Mesenchymal stem cell (in vitro differentiated cells and primary cell): ENCODE results near the gene BCL2.
A peak's percentile ranks its signal among the peaks of the same experiment; 100 is the strongest.

Source experiments
- DNase-seq: peaks from one replicate; pipeline ENCODE4 v3.0.0-alpha.2; 2013
- H2AFZ ChIP-seq: one replicate; pipeline ENCODE4 v1.6.1; 2013; ENCODE audit warnings: low read depth, mild to moderate bottlenecking, control low read depth, inconsistent platforms, low read length, moderate library complexity
- H2AK5ac ChIP-seq: 2 replicates; pipeline ENCODE4 v1.6.1; 2013; ENCODE audit warnings: low read length, moderate library complexity, mild to moderate bottlenecking, inconsistent platforms; ENCODE audit not compliant: severe bottlenecking
- H2BK120ac ChIP-seq: one replicate; pipeline ENCODE4 v1.6.1; 2013; ENCODE audit warnings: low read depth, mild to moderate bottlenecking, inconsistent platforms, low read length, moderate library complexity
- H2BK12ac ChIP-seq, 2 experiments: one replicate each; pipeline ENCODE4 v1.6.1; 2013; ENCODE audit warnings: inconsistent platforms in 2 of 2, low read length in 2 of 2, mild to moderate bottlenecking in 2 of 2, moderate library complexity in 2 of 2, control low read depth in 1 of 2
- H2BK15ac ChIP-seq: one replicate; pipeline ENCODE4 v1.6.1; 2013; ENCODE audit warnings: mild to moderate bottlenecking, low read depth, inconsistent platforms; ENCODE audit not compliant: poor library complexity, severe bottlenecking
- H2BK5ac ChIP-seq: 2 replicates; pipeline ENCODE4 v1.6.1; 2013; ENCODE audit warnings: low read depth, mild to moderate bottlenecking, low read length, control low read depth, inconsistent platforms; ENCODE audit not compliant: poor library complexity, severe bottlenecking
- H3K14ac ChIP-seq, 2 experiments: one replicate each; pipeline ENCODE4 v1.6.1; 2013; ENCODE audit warnings: inconsistent platforms in 2 of 2, low read length in 2 of 2, control low read depth in 1 of 2, mild to moderate bottlenecking in 1 of 2, moderate library complexity in 1 of 2
- H3K18ac ChIP-seq, 2 experiments: one replicate each; pipeline ENCODE4 v1.6.1; 2013; ENCODE audit warnings: inconsistent platforms in 2 of 2, low read length in 2 of 2, control low read depth in 1 of 2, low read depth in 1 of 2, mild to moderate bottlenecking in 1 of 2
- H3K23ac ChIP-seq, 2 experiments: one replicate each; pipeline ENCODE4 v1.6.1; 2013; ENCODE audit warnings: inconsistent platforms in 2 of 2, low read length in 2 of 2, mild to moderate bottlenecking in 2 of 2, moderate library complexity in 2 of 2, control low read depth in 1 of 2
- H3K27ac ChIP-seq: 2 replicates; pipeline ENCODE4 v1.5.1; 2013; ENCODE audit warnings: mild to moderate bottlenecking, moderate library complexity, low read length, control low read depth, inconsistent platforms; ENCODE audit not compliant: poor library complexity, severe bottlenecking
- H3K27me3 ChIP-seq, 2 experiments: 2 replicates each; pipeline versions ENCODE4 v1.6.1 to v1.7.0; 2013; ENCODE audit warnings: low read length in 2 of 2, mild to moderate bottlenecking in 2 of 2, moderate library complexity in 2 of 2, control low read depth in 1 of 2, inconsistent platforms in 1 of 2; ENCODE audit not compliant: control insufficient read depth in 1 of 2, insufficient read depth in 1 of 2
- H3K36me3 ChIP-seq, 2 experiments: 2 replicates each; pipeline versions ENCODE4 v1.6.1 to v1.7.0; 2013; ENCODE audit warnings: low read length in 2 of 2, control low read depth in 1 of 2, inconsistent platforms in 1 of 2, low read depth in 1 of 2, mild to moderate bottlenecking in 1 of 2; ENCODE audit not compliant: insufficient read depth in 2 of 2, control insufficient read depth in 1 of 2
- H3K4ac ChIP-seq, 2 experiments: one replicate each; pipeline ENCODE4 v1.6.1; 2013; ENCODE audit warnings: inconsistent platforms in 2 of 2, low read length in 2 of 2, mild to moderate bottlenecking in 2 of 2, moderate library complexity in 2 of 2, control low read depth in 1 of 2, low read depth in 1 of 2
- H3K4me1 ChIP-seq: 2 replicates; pipeline ENCODE4 v1.6.1; 2013; ENCODE audit warnings: low read depth, low read length, control low read depth; ENCODE audit not compliant: control insufficient read depth, insufficient read depth
- H3K4me2 ChIP-seq: 2 replicates; pipeline ENCODE4 v1.6.1; 2013; ENCODE audit warnings: low read length, mild to moderate bottlenecking, inconsistent platforms; ENCODE audit not compliant: poor library complexity, severe bottlenecking
- H3K4me3 ChIP-seq, 2 experiments: 2 replicates each; pipeline versions ENCODE4 v1.5.1 to v1.7.0; 2013; ENCODE audit warnings: low read length in 2 of 2, mild to moderate bottlenecking in 2 of 2, control low read depth in 1 of 2, low read depth in 1 of 2; ENCODE audit not compliant: insufficient read depth in 1 of 2
- H3K79me1 ChIP-seq: replicated peaks from 2 replicates; pipeline ENCODE4 v1.6.1; 2013; ENCODE audit warnings: mild to moderate bottlenecking, control low read depth, low read length, inconsistent platforms; ENCODE audit not compliant: poor library complexity, severe bottlenecking
- H3K9ac ChIP-seq: 2 replicates; pipeline ENCODE4 v1.7.0; 2013; ENCODE audit warnings: mild to moderate bottlenecking, low read length, moderate library complexity
- H3K9me3 ChIP-seq: 2 replicates; pipeline ENCODE4 v1.7.0; 2013; ENCODE audit warnings: mild to moderate bottlenecking, low read length; ENCODE audit not compliant: control insufficient read depth
- H4K8ac ChIP-seq: one replicate; pipeline ENCODE4 v1.6.1; 2013; ENCODE audit warnings: inconsistent platforms, mild to moderate bottlenecking, low read length, moderate library complexity
- H4K91ac ChIP-seq: one replicate; pipeline ENCODE4 v1.6.1; 2013; ENCODE audit warnings: mild to moderate bottlenecking, low read length, inconsistent platforms
- WGBS: methylation state at CpG from one replicate; pipeline ENCODE4 v1.1.7; 2013; ENCODE audit warnings: mixed read lengths; 5-methylcytosine and 5-hydroxymethylcytosine counted together

The BCL2 gene

GRCh38 chr18:63082366-63083019 lies 237.1 kb downstream of the BCL2 start:
- no peak overlapping the region for H2BK15ac ChIP-seq
- no peak overlapping the region for H3K23ac ChIP-seq
- H3K18ac ChIP-seq, result no peak overlapping the region
- peaks cover 22% of the 10 kb centered on the region for H3K9me3 ChIP-seq
- no peak overlapping the region for H4K91ac ChIP-seq
- no peak overlapping the region for H3K4me2 ChIP-seq
- no peak overlapping the region for H4K8ac ChIP-seq
- no peak overlapping the region for H2BK5ac ChIP-seq
- H3K4me3 ChIP-seq, result no peak overlapping the region
- no peaks in the 10 kb centered on the region for H3K27me3 ChIP-seq
- H3K36me3 ChIP-seq, result no peaks in the 10 kb centered on the region
- no peak for DNase-seq
- no peak overlapping the region for H3K27ac ChIP-seq
- WGBS, result 91% methylated on average over 4 of the region's 7 CpGs
- H2AK5ac ChIP-seq, result no peak overlapping the region
- no peaks in the 10 kb centered on the region for H3K4me1 ChIP-seq
- no peak overlapping the region for H3K14ac ChIP-seq
- H2BK12ac ChIP-seq, result no peak overlapping the region
- no peak overlapping the region for H2BK120ac ChIP-seq
- no peak overlapping the region for H3K9ac ChIP-seq
- H3K4ac ChIP-seq, result no peak overlapping the region
- no peaks in the 10 kb centered on the region for H3K79me1 ChIP-seq
- no peak overlapping the region for H2AFZ ChIP-seq

GRCh38 chr18:63079114-63079513 lies 240.5 kb downstream of the BCL2 start:
- no peak overlapping the region for H3K23ac ChIP-seq
- H3K9me3 ChIP-seq, result peaks cover 22% of the 10 kb centered on the region
- no peak overlapping the region for H3K27ac ChIP-seq
- WGBS, result 81% methylated on average over 1 of the region's 1 CpG
- H2BK12ac ChIP-seq, result no peak overlapping the region
- H3K4me1 ChIP-seq, result no peaks in the 10 kb centered on the region
- H2BK120ac ChIP-seq, result no peak overlapping the region
- no peak overlapping the region for H2BK5ac ChIP-seq
- H3K9ac ChIP-seq, result no peak overlapping the region
- H3K4me3 ChIP-seq, result no peak overlapping the region
- H3K4ac ChIP-seq, result no peak overlapping the region
- H4K91ac ChIP-seq, result no peak overlapping the region
- H3K79me1 ChIP-seq, result no peaks in the 10 kb centered on the region
- no peak overlapping the region for H3K18ac ChIP-seq
- H3K14ac ChIP-seq, result no peak overlapping the region
- H3K4me2 ChIP-seq, result no peak overlapping the region
- no peaks in the 10 kb centered on the region for H3K36me3 ChIP-seq
- no peaks in the 10 kb centered on the region for H3K27me3 ChIP-seq
- H2BK15ac ChIP-seq, result no peak overlapping the region
- H2AFZ ChIP-seq, result no peak overlapping the region
- no peak overlapping the region for H4K8ac ChIP-seq
- DNase-seq, result no peak
- H2AK5ac ChIP-seq, result no peak overlapping the region

GRCh38 chr18:63078471-63078870 lies 241.1 kb downstream of the BCL2 start:
- no peak overlapping the region for H3K4me2 ChIP-seq
- no peak overlapping the region for H4K91ac ChIP-seq
- no peak overlapping the region for H3K18ac ChIP-seq
- no peak overlapping the region for H3K4me3 ChIP-seq
- no peak overlapping the region for H3K27ac ChIP-seq
- no peak overlapping the region for H3K14ac ChIP-seq
- no peak overlapping the region for H2AFZ ChIP-seq
- H2BK12ac ChIP-seq, result no peak overlapping the region
- H4K8ac ChIP-seq, result no peak overlapping the region
- H3K27me3 ChIP-seq, result no peaks in the 10 kb centered on the region
- no peaks in the 10 kb centered on the region for H3K4me1 ChIP-seq
- H3K23ac ChIP-seq, result no peak overlapping the region
- no peak overlapping the region for H2BK15ac ChIP-seq
- H3K9me3 ChIP-seq, result peaks cover 22% of the 10 kb centered on the region
- H3K4ac ChIP-seq, result no peak overlapping the region
- H3K36me3 ChIP-seq, result no peaks in the 10 kb centered on the region
- H2BK120ac ChIP-seq, result no peak overlapping the region
- H3K9ac ChIP-seq, result no peak overlapping the region
- no peak for DNase-seq
- no peaks in the 10 kb centered on the region for H3K79me1 ChIP-seq
- H2AK5ac ChIP-seq, result no peak overlapping the region
- 77% methylated on average over 1 of the region's 4 CpGs for WGBS
- no peak overlapping the region for H2BK5ac ChIP-seq

- Histone ChIP-seq H3K14ac (no peak overlapping the region), H3K4ac (no peak overlapping the region), H2BK120ac (no peak overlapping the region), H3K27ac (no peak overlapping the region), H3K79me1 (no peaks in the 10 kb centered on the region), H3K23ac (no peak overlapping the region), H2BK12ac (no peak overlapping the region), H3K27me3 (peaks cover 0 to 7% of the 10 kb centered on the region in 2 experiments), H4K91ac (no peak overlapping the region), H2AFZ (no peak overlapping the region), H3K36me3 (no peaks in the 10 kb centered on the region), H3K18ac (no peak overlapping the region), H2AK5ac (no peak overlapping the region), H4K8ac (no peak overlapping the region), H2BK15ac (no peak overlapping the region), H3K4me2 (peak overlapping the region; percentile 49), H3K4me3 (peak overlapping the region; percentile 33 to 77), H2BK5ac (no peak overlapping the region), H3K9ac (peak overlapping the region; percentile 87), H3K9me3 (peaks cover 11% of the 10 kb centered on the region), H3K4me1 (no peaks in the 10 kb centered on the region)
- peak; percentile 48 for DNase-seq
- 25% methylated on average over 18 of the region's 19 CpGs for WGBS
Measured at GRCh38 chr18:63074981-63075404, 244.6 kb downstream of the BCL2 start.
